Activated naive CD8-positive, alpha-beta T cell treated with anti-CD3 and anti-CD28 coated beads, Interleukin-2, amount 10 ng/mL, durations not matched to agents 7 days and 5 days (primary cell): ENCODE data around the gene ADAMTS6. TPM values are rescaled to one million over a fixed set of nuclear protein-coding genes. Genes with fewer than 3 reads are reported as not detected.
A peak's percentile ranks its signal among the peaks of the same experiment; 100 is the strongest.

Experiments used
- ATAC-seq: fragments of 150-1000 bp; cut with Tn5 transposase; one replicate; pipeline ENCODE4 v1.10.0; 2021; ENCODE audit warnings: low read depth, moderate library complexity
- POLR2A ChIA-PET: fragments of 350-600 bp; sonication (Branson Sonifier 250); formaldehyde crosslinking; loops from one replicate; lab custom pipeline; 2021; ENCODE audit warnings: antibody characterized with exemption; lab: Charles Lee
- DNase-seq: peaks from one replicate; pipeline ENCODE4 v3.0.0; 2021
- H3K27ac Mint-ChIP-seq: one replicate; pipeline ENCODE4 v1.8.0; 2022; ENCODE audit warnings: mild to moderate bottlenecking, mixed read lengths
- H3K27me3 Mint-ChIP-seq: one replicate; pipeline ENCODE4 v1.8.0; 2022; ENCODE audit warnings: mild to moderate bottlenecking, moderate library complexity, mixed read lengths
- H3K36me3 Mint-ChIP-seq: one replicate; pipeline ENCODE4 v1.8.0; 2021; ENCODE audit warnings: mild to moderate bottlenecking, mixed read lengths
- H3K4me1 Mint-ChIP-seq: one replicate; pipeline ENCODE4 v1.8.0; 2021; ENCODE audit warnings: mixed read lengths
- H3K4me3 Mint-ChIP-seq: one replicate; pipeline ENCODE4 v1.8.0; 2022; ENCODE audit warnings: mild to moderate bottlenecking, moderate library complexity, mixed read lengths
- H3K9me3 Mint-ChIP-seq: one replicate; pipeline ENCODE4 v1.8.0; 2021; ENCODE audit warnings: mixed read lengths
- total RNA-seq, 2 experiments: library from RNA; stranded (reverse); gene quantifications; one replicate each; pipeline ENCODE4 v1.2.3, GENCODE V29; 2021

Gene ADAMTS6
- total RNA-seq, 2 experiments from 2014 or later, result 3.7 to 4.3 TPM

GRCh38 chr5:65482296-65482735 lies 596 bp upstream of the ADAMTS6 start:
- Mint-ChIP-seq H3K4me1 (peaks cover 14% of the 10 kb centered on the region), H3K36me3 (peaks cover 2% of the 10 kb centered on the region), H3K27ac (peak overlapping the region; percentile 97), H3K9me3 (no peaks in the 10 kb centered on the region), H3K27me3 (no peaks in the 10 kb centered on the region), H3K4me3 (no peak overlapping the region)
- ATAC-seq (no peak), DNase-seq (no peak)
- POLR2A ChIA-PET, result interaction anchor here (1.2 to 4.0 kb wide), 4 partner anchors 79 to 669 kb away, joined by 3 to 20 read pairs (median 10); partner anchors contain the start of genes CENPK and PPWD1

- POLR2A ChIA-PET, result interaction anchor here (1.3 to 4.0 kb wide), 3 partner anchors 82 to 446 kb away, joined by 3 to 20 read pairs (median 17); partner anchors contain the start of genes CENPK and PPWD1
- peaks cover 14% of the 10 kb centered on the region for H3K4me1 Mint-ChIP-seq
- no peak for DNase-seq
- H3K27ac Mint-ChIP-seq, result peak overlapping the region; percentile 97
- H3K4me3 Mint-ChIP-seq, result no peak overlapping the region
- H3K9me3 Mint-ChIP-seq, result no peaks in the 10 kb centered on the region
- ATAC-seq, result peak; percentile 11
- H3K36me3 Mint-ChIP-seq, result peaks cover 2% of the 10 kb centered on the region
- H3K27me3 Mint-ChIP-seq, result no peaks in the 10 kb centered on the region
Observed at GRCh38 chr5:65481171-65481581, 544 bp downstream of the ADAMTS6 start.

GRCh38 chr5:65480306-65480865 lies 1.3 kb downstream of the ADAMTS6 start:
- no peak overlapping the region for H3K4me3 Mint-ChIP-seq
- H3K27me3 Mint-ChIP-seq, result no peaks in the 10 kb centered on the region
- peak; percentile 40 for ATAC-seq
- POLR2A ChIA-PET, result interaction anchor here (1.3 to 4.0 kb wide), 3 partner anchors 83 to 446 kb away, joined by 3 to 20 read pairs (median 17); partner anchors contain the start of genes CENPK and PPWD1
- DNase-seq, result peak; percentile 32
- H3K4me1 Mint-ChIP-seq, result peaks cover 14% of the 10 kb centered on the region
- H3K27ac Mint-ChIP-seq, result no peak overlapping the region
- H3K36me3 Mint-ChIP-seq, result peaks cover 2% of the 10 kb centered on the region
- H3K9me3 Mint-ChIP-seq, result no peaks in the 10 kb centered on the region

- POLR2A ChIA-PET, result interaction anchor here (1.0 kb wide), 1 partner anchor 83 kb away, joined by 3 read pairs; the partner anchor contains the start of genes CENPK and PPWD1
- ATAC-seq, result no peak
- Mint-ChIP-seq H3K4me3 (no peak overlapping the region), H3K36me3 (peaks cover 2% of the 10 kb centered on the region), H3K27me3 (no peaks in the 10 kb centered on the region), H3K9me3 (no peaks in the 10 kb centered on the region), H3K27ac (no peak overlapping the region), H3K4me1 (peaks cover 14% of the 10 kb centered on the region)
- DNase-seq, result no peak
Observed at GRCh38 chr5:65479527-65479926, 2.2 kb downstream of the ADAMTS6 start.

GRCh38 chr5:65478336-65478735 lies 3.4 kb downstream of the ADAMTS6 start:
- H3K9me3 Mint-ChIP-seq, result no peaks in the 10 kb centered on the region
- H3K4me1 Mint-ChIP-seq, result peaks cover 13% of the 10 kb centered on the region
- DNase-seq (no peak), ATAC-seq (no peak)
- H3K27me3 Mint-ChIP-seq, result no peaks in the 10 kb centered on the region
- H3K36me3 Mint-ChIP-seq, result peaks cover 2% of the 10 kb centered on the region
- no peak overlapping the region for H3K4me3 Mint-ChIP-seq
- H3K27ac Mint-ChIP-seq, result no peak overlapping the region
- POLR2A ChIA-PET, result no interaction called here

- H3K4me3 Mint-ChIP-seq, result no peak overlapping the region
- DNase-seq, result no peak
- H3K4me1 Mint-ChIP-seq, result no peaks in the 10 kb centered on the region
- no peaks in the 10 kb centered on the region for H3K9me3 Mint-ChIP-seq
- ATAC-seq, result no peak
- H3K27me3 Mint-ChIP-seq, result no peaks in the 10 kb centered on the region
- H3K36me3 Mint-ChIP-seq, result no peaks in the 10 kb centered on the region
- H3K27ac Mint-ChIP-seq, result no peak overlapping the region
- POLR2A ChIA-PET, result no interaction called here
Observed at GRCh38 chr5:65475895-65476294, 5.8 kb downstream of the ADAMTS6 start.

- Mint-ChIP-seq H3K4me1 (no peaks in the 10 kb centered on the region), H3K27ac (no peak overlapping the region), H3K4me3 (no peak overlapping the region), H3K9me3 (no peaks in the 10 kb centered on the region), H3K27me3 (no peaks in the 10 kb centered on the region), H3K36me3 (no peaks in the 10 kb centered on the region)
- DNase-seq (no peak), ATAC-seq (no peak)
- POLR2A ChIA-PET, result no interaction called here
Observed at GRCh38 chr5:65475336-65475735, 6.4 kb downstream of the ADAMTS6 start.

GRCh38 chr5:65474130-65474711 lies 7.5 kb downstream of the ADAMTS6 start:
- Mint-ChIP-seq H3K4me1 (no peaks in the 10 kb centered on the region), H3K9me3 (no peaks in the 10 kb centered on the region), H3K36me3 (no peaks in the 10 kb centered on the region), H3K27me3 (no peaks in the 10 kb centered on the region), H3K27ac (no peak overlapping the region), H3K4me3 (no peak overlapping the region)
- no peak for DNase-seq
- no peak for ATAC-seq
- POLR2A ChIA-PET, result no interaction called here

GRCh38 chr5:65468633-65469032 lies 13.1 kb downstream of the ADAMTS6 start:
- POLR2A ChIA-PET, result no interaction called here
- DNase-seq (no peak), ATAC-seq (no peak)
- H3K27me3 Mint-ChIP-seq, result no peaks in the 10 kb centered on the region
- H3K36me3 Mint-ChIP-seq, result no peaks in the 10 kb centered on the region
- no peak overlapping the region for H3K27ac Mint-ChIP-seq
- H3K4me1 Mint-ChIP-seq, result no peaks in the 10 kb centered on the region
- no peaks in the 10 kb centered on the region for H3K9me3 Mint-ChIP-seq
- H3K4me3 Mint-ChIP-seq, result no peak overlapping the region

GRCh38 chr5:65462139-65462705 lies 19.5 kb downstream of the ADAMTS6 start:
- ATAC-seq, result no peak
- Mint-ChIP-seq H3K27ac (no peak overlapping the region), H3K9me3 (no peaks in the 10 kb centered on the region), H3K36me3 (no peaks in the 10 kb centered on the region), H3K4me1 (peaks cover 4% of the 10 kb centered on the region), H3K4me3 (no peak overlapping the region), H3K27me3 (no peaks in the 10 kb centered on the region)
- DNase-seq, result no peak
- POLR2A ChIA-PET, result no interaction called here

GRCh38 chr5:65461490-65461889 lies 20.2 kb downstream of the ADAMTS6 start:
- Mint-ChIP-seq H3K4me1 (peaks cover 4% of the 10 kb centered on the region), H3K4me3 (no peak overlapping the region), H3K36me3 (no peaks in the 10 kb centered on the region), H3K27ac (no peak overlapping the region), H3K27me3 (no peaks in the 10 kb centered on the region), H3K9me3 (no peaks in the 10 kb centered on the region)
- DNase-seq (no peak), ATAC-seq (no peak)
- POLR2A ChIA-PET, result no interaction called here

GRCh38 chr5:65459995-65460394 lies 21.7 kb downstream of the ADAMTS6 start:
- ATAC-seq, result no peak
- no peak overlapping the region for H3K4me3 Mint-ChIP-seq
- no peaks in the 10 kb centered on the region for H3K27me3 Mint-ChIP-seq
- peaks cover 4% of the 10 kb centered on the region for H3K4me1 Mint-ChIP-seq
- no peak for DNase-seq
- POLR2A ChIA-PET, result no interaction called here
- no peaks in the 10 kb centered on the region for H3K36me3 Mint-ChIP-seq
- H3K27ac Mint-ChIP-seq, result no peak overlapping the region
- H3K9me3 Mint-ChIP-seq, result no peaks in the 10 kb centered on the region

- ATAC-seq (no peak), DNase-seq (no peak)
- Mint-ChIP-seq H3K9me3 (no peaks in the 10 kb centered on the region), H3K4me3 (no peak overlapping the region), H3K27ac (no peak overlapping the region), H3K36me3 (peaks cover 3% of the 10 kb centered on the region), H3K27me3 (no peaks in the 10 kb centered on the region), H3K4me1 (peaks cover 4% of the 10 kb centered on the region)
- POLR2A ChIA-PET, result no interaction called here
Observed at GRCh38 chr5:65455064-65455463, 26.7 kb downstream of the ADAMTS6 start.

- Mint-ChIP-seq H3K27me3 (no peaks in the 10 kb centered on the region), H3K9me3 (no peaks in the 10 kb centered on the region), H3K36me3 (peaks cover 3% of the 10 kb centered on the region), H3K4me3 (no peak overlapping the region), H3K27ac (no peak overlapping the region), H3K4me1 (no peaks in the 10 kb centered on the region)
- no peak for ATAC-seq
- POLR2A ChIA-PET, result no interaction called here
- no peak for DNase-seq
Observed at GRCh38 chr5:65451436-65451835, 30.3 kb downstream of the ADAMTS6 start.
